Smooth muscle cell (in vitro differentiated cells): ENCODE results near the gene FOSL2. TPM values are rescaled to one million over a fixed set of nuclear protein-coding genes. Genes with fewer than 3 reads are reported as not detected.
"Not testable (repeated sequence)": the region's sequence is repeated elsewhere in the genome, so short reads cannot be mapped to it uniquely, and the experiment has no call there.

Experiments used
- DNase-seq: peaks from one replicate; lab custom pipeline; 2025; ENCODE audit not compliant: unreplicated experiment; lab: John Stamatoyannopoulos, UW
- H2AFZ ChIP-seq: fragments of 200-600 bp; sonication (generic); 2 replicates; pipeline ENCODE4 v1.6.0; 2016; ENCODE audit warnings: antibody characterized with exemption, low read depth, mild to moderate bottlenecking
- H3F3A ChIP-seq: fragments of 200-600 bp; sonication (generic); 2 replicates; pipeline ENCODE4 v1.6.0; 2017; ENCODE audit warnings: antibody characterized with exemption, low read depth
- H3K27ac ChIP-seq: fragments of 200-600 bp; sonication (generic); 2 replicates; pipeline ENCODE4 v1.5.1; 2016; ENCODE audit warnings: low read depth, mild to moderate bottlenecking
- H3K27me3 ChIP-seq: fragments of 200-600 bp; sonication (generic); 2 replicates; pipeline ENCODE4 v1.6.1; 2016; ENCODE audit warnings: low read depth, mild to moderate bottlenecking
- H3K36me3 ChIP-seq: fragments of 200-600 bp; sonication (generic); 2 replicates; pipeline ENCODE4 v1.5.1; 2016; ENCODE audit warnings: low read depth
- H3K4me1 ChIP-seq: fragments of 200-600 bp; sonication (generic); 2 replicates; pipeline ENCODE4 v1.5.1; 2016; ENCODE audit warnings: low read depth
- H3K4me2 ChIP-seq: fragments of 200-600 bp; sonication (generic); 2 replicates; pipeline ENCODE4 v1.6.0; 2016; ENCODE audit warnings: mild to moderate bottlenecking
- H3K4me3 ChIP-seq: fragments of 200-600 bp; sonication (generic); 2 replicates; pipeline ENCODE4 v1.5.1; 2016; ENCODE audit warnings: mild to moderate bottlenecking
- H3K79me2 ChIP-seq: fragments of 200-600 bp; sonication (generic); 2 replicates; pipeline ENCODE4 v1.6.0; 2016; ENCODE audit warnings: low read depth, mild to moderate bottlenecking
- H3K9ac ChIP-seq: fragments of 200-600 bp; sonication (generic); 2 replicates; pipeline ENCODE4 v1.6.0; 2016; ENCODE audit warnings: low read depth
- H3K9me3 ChIP-seq: fragments of 200-600 bp; sonication (generic); replicated peaks from 2 replicates; pipeline ENCODE4 v1.5.1; 2016; ENCODE audit warnings: low read depth
- H4K20me1 ChIP-seq: fragments of 200-600 bp; sonication (generic); 2 replicates; pipeline ENCODE4 v1.6.0; 2016; ENCODE audit warnings: low read depth
- WGBS: methylation state at CpG from one replicate; pipeline ENCODE4 v1.1.7; 2016; ENCODE audit warnings: low lambda C conversion rate; 5-methylcytosine and 5-hydroxymethylcytosine counted together
- polyA plus RNA-seq: library from polyadenylated mRNA; unstranded; fragments of >200 nt; fragmentation: Nextera tagmentation; extraction: Ambion mirVana; gene quantifications from 2 replicates; pipeline ENCODE4 v1.2.1, GENCODE V29; 2016
- total RNA-seq: library from RNA; depleted of rRNA; stranded (reverse); fragments of >200 nt; gene quantifications from 2 replicates; pipeline ENCODE4 v1.2.3, GENCODE V29; 2014
- TF ChIP-seq, protein P1 (sequence below): fragments of 200-600 bp; sonication (generic); IDR thresholded peaks from 2 replicates; pipeline ENCODE4 v1.5.1; 2017; ENCODE audit warnings: borderline replicate concordance, mild to moderate bottlenecking, antibody characterized with exemption; ENCODE audit not compliant: insufficient read depth, poor library complexity, severe bottlenecking

FOSL2 gene
- total and polyA plus RNA-seq, 2 experiments from 2014 or later, result 70.8 to 106 TPM

DNA sequence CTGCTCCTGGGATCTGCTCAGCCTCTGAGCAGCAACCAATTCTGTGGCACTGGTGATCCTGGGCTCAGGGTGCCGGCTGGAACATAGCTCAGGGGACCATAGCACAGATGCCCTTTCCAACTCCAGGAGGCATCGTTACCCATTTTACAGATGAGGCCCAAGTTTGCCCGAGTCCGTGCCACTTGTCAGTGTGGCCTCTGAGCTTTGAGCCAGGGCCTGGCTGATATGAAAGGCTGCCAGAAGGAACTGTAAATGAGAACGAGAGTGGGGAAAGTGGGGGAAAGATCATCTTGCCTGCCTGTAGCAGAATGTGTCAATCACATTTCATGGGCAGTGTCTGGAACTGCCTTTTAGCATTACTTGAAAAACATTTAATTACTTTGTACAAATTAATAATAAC, 23.3 kb upstream of the FOSL2 start:
- 64% methylated on average over 5 of the region's 5 CpGs for WGBS
- Histone ChIP-seq H3K36me3 (no peaks in the 10 kb centered on the region), H3F3A (peaks cover 19% of the 10 kb centered on the region), H3K79me2 (no peaks in the 10 kb centered on the region), H3K27me3 (no peaks in the 10 kb centered on the region), H3K9me3 (no peaks in the 10 kb centered on the region), H3K4me3 (no peak overlapping the region), H4K20me1 (no peaks in the 10 kb centered on the region), H3K4me1 (peaks cover 7% of the 10 kb centered on the region), H2AFZ (no peak overlapping the region), H3K4me2 (no peak overlapping the region), H3K9ac (no peak overlapping the region), H3K27ac (no peak overlapping the region)
- DNase-seq, result no peak
- TF ChIP-seq, protein P1, sequence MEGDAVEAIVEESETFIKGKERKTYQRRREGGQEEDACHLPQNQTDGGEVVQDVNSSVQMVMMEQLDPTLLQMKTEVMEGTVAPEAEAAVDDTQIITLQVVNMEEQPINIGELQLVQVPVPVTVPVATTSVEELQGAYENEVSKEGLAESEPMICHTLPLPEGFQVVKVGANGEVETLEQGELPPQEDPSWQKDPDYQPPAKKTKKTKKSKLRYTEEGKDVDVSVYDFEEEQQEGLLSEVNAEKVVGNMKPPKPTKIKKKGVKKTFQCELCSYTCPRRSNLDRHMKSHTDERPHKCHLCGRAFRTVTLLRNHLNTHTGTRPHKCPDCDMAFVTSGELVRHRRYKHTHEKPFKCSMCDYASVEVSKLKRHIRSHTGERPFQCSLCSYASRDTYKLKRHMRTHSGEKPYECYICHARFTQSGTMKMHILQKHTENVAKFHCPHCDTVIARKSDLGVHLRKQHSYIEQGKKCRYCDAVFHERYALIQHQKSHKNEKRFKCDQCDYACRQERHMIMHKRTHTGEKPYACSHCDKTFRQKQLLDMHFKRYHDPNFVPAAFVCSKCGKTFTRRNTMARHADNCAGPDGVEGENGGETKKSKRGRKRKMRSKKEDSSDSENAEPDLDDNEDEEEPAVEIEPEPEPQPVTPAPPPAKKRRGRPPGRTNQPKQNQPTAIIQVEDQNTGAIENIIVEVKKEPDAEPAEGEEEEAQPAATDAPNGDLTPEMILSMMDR, result no peak

DNA sequence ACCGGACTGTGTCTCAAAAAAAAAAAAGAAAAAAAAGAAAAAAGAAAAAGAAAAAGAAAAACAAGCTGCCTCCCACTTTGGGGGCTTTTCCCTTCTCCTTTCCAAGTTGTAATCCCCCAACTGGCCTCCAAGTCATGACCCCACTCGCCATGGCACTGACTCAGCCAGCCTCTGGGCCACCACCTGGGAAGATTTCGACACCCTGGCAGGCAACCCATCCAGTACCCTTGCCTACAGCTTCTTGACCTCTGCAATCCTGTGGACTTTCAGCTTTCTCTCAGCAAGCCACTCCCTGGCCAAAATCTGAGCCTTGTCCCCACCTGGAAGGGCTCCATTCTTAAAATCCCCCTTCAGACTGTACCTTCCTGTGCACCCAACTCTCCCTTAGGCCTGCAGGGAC, 22.3 kb upstream of the FOSL2 start:
- no peak overlapping the region for H3K9ac ChIP-seq
- H4K20me1 ChIP-seq, result no peaks in the 10 kb centered on the region
- no peaks in the 10 kb centered on the region for H3K79me2 ChIP-seq
- H3K4me1 ChIP-seq, result peaks cover 7% of the 10 kb centered on the region
- 100% methylated on average over 2 of the region's 3 CpGs for WGBS
- no peak for DNase-seq
- H3K27me3 ChIP-seq, result no peaks in the 10 kb centered on the region
- H3K4me3 ChIP-seq, result no peak overlapping the region
- TF ChIP-seq, protein P1, result no peak
- no peaks in the 10 kb centered on the region for H3K36me3 ChIP-seq
- H3F3A ChIP-seq, result peaks cover 9% of the 10 kb centered on the region
- no peaks in the 10 kb centered on the region for H3K9me3 ChIP-seq
- H3K4me2 ChIP-seq, result no peak overlapping the region
- no peak overlapping the region for H2AFZ ChIP-seq
- H3K27ac ChIP-seq, result no peak overlapping the region

GRCh38 chr2:28371728-28372127, 20.9 kb upstream of the FOSL2 start:
- H3K9me3 ChIP-seq, H3K9ac ChIP-seq, H2AFZ ChIP-seq, H3K36me3 ChIP-seq, H3K79me2 ChIP-seq, H3K4me3 ChIP-seq, H4K20me1 ChIP-seq, H3K4me2 ChIP-seq, H3K27ac ChIP-seq, DNase-seq, H3K4me1 ChIP-seq, H3F3A ChIP-seq, H3K27me3 ChIP-seq: not testable (repeated sequence)
- 90% methylated on average over 4 of the region's 4 CpGs for WGBS

- no peaks in the 10 kb centered on the region for H3K9me3 ChIP-seq
- WGBS, result 91% methylated on average over 4 of the region's 4 CpGs
- no peaks in the 10 kb centered on the region for H4K20me1 ChIP-seq
- H3K4me2 ChIP-seq, result no peak overlapping the region
- no peak overlapping the region for H3K27ac ChIP-seq
- no peak overlapping the region for H3K4me3 ChIP-seq
- H3K36me3 ChIP-seq, result no peaks in the 10 kb centered on the region
- H3K27me3 ChIP-seq, result no peaks in the 10 kb centered on the region
- no peaks in the 10 kb centered on the region for H3K79me2 ChIP-seq
- H2AFZ ChIP-seq, result no peak overlapping the region
- no peak overlapping the region for H3K9ac ChIP-seq
- H3F3A ChIP-seq, result no peaks in the 10 kb centered on the region
- TF ChIP-seq, protein P1, result no peak
- no peaks in the 10 kb centered on the region for H3K4me1 ChIP-seq
- no peak for DNase-seq
Observed at GRCh38 chr2:28373854-28374253, 18.8 kb upstream of the FOSL2 start.
